GM19043 (cell line): ENCODE results near the gene TRMT2A.

ENCODE experiments used
- ATAC-seq: cut with Tn5 transposase; IDR thresholded peaks from one replicate; pipeline ENCODE4 v1.9.1; 2021; ENCODE audit warnings: low read depth; ENCODE audit not compliant: unreplicated experiment

The TRMT2A gene

DNA sequence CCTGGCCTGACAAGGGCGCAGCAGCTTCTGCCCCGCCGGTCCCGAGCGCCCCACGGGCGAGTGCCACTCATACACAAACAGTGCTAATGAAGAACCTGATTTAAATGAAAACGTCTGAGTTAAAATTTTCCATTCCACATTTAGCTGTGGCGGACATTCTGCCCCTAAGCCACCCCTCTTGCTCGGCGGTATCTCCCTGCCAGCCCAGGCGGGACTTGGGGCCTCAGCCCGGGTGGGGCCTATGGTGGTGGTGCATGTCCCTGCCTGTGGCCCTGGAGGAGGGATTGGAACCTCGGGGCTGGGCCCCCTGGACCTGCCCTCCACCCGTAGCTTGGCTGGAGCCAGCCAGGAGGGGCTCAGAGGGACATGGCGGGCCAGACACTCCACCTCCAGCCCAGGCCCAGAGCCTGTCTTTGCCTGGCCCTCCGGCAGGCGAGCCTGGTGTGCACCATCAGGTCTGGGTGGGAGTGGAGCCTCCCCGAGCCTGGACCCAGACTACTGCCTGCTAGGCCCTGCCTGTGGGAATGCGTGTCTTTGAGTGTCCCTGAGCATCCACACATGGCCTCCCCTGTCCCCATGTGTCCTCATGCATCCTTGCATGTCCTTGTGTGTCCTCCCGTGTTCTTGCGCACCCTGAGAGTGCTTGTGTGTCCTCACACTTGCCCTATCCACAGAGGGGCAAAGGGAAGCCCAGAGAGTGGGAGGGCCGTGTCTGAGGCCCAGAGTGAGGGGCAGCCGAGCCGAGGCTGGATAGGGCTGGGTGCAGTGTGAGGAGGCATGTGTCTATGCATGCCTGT, 19.0 kb upstream of the TRMT2A start:
- no peak for ATAC-seq

DNA sequence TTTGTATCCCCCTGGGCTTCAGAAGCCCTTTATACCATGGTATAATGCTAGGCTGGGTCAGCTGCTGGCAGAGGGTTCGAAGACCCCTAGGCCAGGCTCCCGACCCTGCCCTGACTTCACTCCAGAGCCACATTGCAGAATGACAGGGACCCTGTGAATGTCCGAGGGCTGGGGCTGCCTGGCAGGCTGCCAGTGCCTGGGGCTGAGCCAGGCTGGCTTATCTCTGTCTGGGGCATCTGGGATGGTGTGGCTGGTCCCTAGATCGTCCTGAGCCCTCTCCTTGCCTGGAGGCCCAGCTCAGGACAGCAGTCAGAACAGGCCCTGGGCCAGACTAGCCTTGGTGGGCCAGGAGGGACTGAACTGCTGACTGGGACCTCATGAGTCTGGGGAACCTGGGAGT, 18.2 kb upstream of the TRMT2A start:
- ATAC-seq, result no peak

DNA sequence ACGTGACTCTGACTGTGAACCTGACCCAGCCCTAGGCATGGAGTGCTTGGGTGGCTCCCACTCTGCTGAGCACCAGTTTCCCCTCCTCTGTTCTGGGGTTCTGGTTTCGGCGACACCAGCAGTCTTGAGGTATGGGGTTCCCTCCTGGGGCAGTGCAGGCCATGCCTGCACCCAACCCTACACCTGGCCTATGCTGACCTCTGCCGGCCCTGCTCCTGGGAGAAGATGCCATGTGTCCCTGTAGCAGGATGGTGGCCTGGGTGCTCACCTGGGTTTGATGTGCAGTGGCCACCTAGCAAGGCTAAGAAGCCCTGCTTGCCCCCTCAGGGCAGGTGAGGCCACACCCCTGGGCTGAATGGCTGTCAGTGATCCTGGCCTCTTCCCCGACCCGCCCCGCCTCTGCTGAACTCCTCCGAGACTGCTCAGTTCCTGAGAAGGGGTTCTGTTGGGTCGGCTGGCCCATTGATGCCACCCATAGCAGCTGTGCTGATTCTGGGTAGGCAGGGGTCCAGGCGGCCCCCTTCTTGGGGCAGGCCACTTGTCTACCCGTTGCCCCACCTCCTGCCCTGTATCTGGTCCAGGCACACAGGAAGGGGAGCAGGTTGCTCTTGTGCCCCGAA, 17.0 kb upstream of the TRMT2A start:
- no peak for ATAC-seq

DNA sequence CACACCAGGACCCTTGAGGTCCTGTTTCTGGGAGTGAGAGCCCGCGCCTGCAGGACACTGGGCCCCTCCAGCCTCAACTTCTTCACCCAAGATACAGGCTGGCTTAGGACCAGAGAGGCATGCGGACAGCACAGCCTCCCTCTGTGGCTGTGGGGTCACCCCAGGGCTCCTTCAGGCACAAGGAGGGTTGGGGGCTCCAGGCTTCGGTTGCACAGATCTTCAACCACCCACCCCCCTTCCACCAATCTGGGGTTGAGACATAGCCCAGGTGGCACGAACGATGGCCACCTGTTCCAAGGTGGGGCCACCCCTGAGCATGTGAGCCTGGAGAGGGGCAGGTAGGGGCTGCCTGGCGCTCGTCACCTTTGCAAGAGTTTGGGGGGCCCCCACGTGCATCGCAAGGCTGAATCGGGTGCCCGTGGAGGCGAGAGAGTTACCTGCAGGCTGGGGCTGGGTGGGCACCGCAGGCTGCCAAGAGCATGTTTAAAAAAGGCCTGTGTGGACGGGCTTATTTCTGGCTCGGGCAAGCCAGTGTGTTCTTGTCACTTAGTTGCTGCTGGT, 15.7 kb upstream of the TRMT2A start:
- no peak for ATAC-seq

DNA sequence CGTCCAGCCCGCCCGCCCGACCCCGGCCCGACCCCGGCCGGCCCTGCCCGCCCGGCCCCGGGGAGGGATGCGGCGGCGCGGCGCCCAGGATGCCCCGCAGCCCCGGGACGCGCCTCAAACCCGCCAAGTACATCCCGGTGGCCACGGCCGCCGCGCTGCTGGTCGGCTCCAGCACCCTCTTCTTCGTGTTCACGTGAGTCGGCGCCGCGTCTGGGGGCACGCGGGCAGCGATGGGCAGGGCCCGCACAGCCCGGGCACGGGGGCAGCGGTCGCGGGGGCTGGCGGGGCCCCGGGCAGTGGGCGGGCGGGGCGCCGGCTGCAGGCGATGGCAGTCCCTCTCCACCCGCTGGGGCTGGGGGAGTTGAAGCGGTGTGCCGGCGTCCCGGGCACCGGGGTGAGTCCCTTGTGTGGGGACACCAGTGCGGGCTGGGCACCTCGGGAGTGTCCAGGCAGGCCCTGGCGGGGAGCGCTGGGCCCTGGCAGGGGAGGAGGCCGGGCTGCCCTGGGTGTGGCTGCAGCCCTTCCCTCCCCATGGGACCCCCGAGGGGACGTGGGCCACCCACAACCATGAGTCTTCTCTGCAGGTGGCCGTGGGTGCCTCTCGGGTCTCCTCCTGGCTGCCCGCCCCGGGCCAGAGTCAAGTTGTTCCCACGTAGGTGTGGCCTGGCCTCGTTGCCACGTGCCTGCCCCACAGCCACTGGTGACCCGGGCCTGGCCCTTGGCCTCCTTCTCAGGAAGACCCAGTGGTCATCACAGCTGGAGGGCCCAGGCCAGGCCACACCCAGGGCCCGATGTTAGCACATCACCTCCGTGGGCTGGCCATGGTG, 15.0 kb upstream of the TRMT2A start:
- ATAC-seq, result no peak

DNA sequence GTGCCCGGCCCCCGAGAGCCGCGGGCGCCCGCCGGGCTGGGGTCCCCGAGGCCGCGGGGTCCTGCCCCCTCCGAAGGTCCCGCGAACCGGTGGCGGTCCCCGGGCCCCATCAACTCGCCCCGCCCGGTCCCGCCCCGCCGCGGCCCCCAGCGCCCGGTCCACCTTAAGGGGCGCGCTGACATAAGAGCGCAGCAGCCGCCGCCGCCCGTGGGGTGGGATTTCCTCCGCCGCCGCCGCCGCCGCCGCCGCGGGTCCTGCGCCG, 14.5 kb upstream of the TRMT2A start, which contains the start of gene ZDHHC8:
Gene ZDHHC8 (plus strand): TSS at position 208 of the 262 bp plus-strand sequence. CDS start 144 bp downstream, outside the sequence.
- no peak for ATAC-seq

DNA sequence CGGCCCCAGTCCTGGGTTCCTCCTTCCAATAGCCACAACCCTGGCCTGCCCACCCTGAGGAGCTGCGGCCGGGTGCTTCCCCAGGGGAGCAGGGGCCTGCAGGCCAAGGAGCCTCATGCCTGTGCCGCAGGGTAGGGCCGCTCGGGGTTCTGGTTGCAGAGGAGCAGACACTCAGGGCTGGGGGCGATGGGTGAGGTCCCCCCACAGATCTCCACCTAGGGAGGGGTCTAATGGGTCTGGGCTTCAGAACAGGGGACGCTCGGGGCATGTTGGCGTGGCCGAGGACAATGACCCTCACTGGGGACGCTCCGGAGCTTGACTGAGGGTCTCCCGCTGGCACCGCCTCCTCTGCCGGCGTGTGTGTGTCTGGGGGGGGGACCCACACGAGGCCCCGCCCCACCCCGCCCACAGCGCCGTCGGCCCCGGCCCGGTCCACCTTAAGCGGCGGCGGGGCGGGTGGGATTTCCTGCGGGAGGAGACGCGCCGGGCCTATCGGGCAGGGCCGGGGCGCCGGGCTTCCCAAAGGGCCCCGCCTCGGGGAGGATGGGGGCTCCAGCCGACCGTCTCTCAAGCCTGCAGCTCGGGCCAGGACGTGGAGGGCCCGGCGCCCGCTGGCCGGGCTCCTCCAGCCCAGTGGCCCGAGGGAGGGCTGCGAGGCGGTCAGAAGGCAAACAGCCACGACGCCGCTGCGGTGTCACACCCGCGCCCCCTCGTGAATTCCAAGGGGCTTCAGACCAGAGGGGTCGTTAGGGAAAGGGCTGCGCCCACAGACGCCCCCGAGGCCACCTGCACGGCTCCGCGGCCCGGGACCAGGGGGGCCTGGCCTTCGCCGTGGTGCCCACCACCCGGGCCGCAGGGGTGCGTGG, 13.9 kb upstream of the TRMT2A start:
- ATAC-seq, result no peak

DNA sequence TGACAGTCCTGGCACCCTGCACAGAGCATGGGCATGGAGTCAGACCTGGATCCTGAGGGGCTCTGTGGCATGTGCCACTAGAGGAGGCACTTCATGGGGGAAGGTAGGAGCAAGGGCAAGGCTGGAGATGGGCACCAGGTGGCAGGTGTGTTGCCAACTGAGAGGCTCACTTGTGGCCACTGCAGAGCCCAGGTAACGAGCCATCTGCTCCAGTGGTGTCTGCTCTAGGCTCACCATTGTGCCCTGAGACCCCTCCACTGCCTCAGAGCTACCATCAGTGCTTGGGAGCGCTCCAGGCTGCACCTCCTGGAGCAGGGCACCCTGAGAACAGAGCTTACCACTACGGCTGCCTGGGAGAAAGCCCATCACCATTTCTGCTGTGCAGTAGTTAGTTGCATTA, 13.3 kb upstream of the TRMT2A start:
- ATAC-seq, result no peak

DNA sequence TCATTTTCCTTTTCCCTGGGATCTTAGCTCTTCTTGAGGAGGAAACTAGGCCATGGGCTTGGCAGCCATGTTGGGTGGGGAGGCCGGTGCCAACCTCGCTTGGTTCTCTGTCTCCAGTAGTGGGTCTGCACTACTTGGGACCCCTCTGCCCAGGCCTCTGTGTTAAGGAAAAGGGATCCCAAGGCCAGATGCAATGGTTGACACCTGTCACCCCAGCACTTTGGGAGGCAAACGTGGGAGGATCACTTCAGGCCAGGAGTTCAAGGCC, 12.7 kb upstream of the TRMT2A start:
- no peak for ATAC-seq

DNA sequence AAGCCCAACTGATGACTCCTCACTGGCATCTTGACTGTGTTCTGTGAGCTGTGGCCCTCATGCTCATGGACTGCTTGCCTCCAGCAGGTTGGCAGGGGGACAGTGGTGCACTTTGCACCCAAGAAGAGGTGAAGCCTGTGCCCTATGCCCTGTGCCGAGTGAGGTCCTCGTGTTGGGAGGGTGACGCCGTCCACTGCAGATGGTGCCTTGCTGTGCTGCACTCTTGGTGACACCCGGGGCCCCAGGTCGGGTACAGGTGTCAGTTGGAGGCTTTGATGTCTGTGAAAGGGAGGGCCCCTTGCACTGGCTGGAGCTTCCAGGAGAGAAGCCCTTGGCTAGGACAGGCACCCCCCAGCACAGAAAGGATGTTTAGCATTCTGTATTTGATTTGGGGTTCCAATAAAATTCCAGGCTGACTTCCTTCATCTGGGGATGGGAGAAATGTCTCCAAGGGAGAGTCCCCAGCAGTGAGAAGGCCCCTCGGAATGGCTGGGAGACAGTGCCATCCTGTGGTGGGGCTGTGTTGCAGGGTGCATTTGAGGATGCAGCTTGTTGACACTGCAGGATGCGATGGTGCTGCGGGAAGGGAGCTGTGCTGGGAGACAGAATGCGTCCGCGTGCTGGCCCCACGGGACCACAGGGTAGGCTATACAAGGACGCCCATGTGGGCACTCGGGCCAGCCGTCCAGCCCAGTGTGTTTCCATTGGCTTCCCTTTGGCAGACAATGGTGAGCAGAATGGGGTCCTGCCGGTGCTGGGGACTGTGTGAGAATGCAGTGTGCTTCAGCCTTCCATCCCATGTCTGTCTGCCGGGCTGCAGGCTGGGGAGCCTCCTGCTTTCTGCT, 12.1 kb upstream of the TRMT2A start:
- ATAC-seq, result no peak

DNA sequence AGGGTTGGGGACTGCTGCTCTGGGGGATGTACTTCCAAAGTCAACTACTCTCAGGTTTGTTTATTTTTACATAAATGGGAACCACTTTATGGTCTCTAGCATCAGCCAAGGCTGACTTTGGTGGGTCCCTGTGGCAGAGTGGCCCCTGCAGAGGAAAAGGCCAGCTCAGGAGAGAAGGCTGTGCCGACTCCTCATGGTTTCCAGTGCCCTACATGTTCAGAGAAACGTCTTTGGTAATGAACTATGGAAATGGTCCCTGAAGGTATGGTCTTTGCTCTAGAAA, 11.5 kb upstream of the TRMT2A start:
- no peak for ATAC-seq

DNA sequence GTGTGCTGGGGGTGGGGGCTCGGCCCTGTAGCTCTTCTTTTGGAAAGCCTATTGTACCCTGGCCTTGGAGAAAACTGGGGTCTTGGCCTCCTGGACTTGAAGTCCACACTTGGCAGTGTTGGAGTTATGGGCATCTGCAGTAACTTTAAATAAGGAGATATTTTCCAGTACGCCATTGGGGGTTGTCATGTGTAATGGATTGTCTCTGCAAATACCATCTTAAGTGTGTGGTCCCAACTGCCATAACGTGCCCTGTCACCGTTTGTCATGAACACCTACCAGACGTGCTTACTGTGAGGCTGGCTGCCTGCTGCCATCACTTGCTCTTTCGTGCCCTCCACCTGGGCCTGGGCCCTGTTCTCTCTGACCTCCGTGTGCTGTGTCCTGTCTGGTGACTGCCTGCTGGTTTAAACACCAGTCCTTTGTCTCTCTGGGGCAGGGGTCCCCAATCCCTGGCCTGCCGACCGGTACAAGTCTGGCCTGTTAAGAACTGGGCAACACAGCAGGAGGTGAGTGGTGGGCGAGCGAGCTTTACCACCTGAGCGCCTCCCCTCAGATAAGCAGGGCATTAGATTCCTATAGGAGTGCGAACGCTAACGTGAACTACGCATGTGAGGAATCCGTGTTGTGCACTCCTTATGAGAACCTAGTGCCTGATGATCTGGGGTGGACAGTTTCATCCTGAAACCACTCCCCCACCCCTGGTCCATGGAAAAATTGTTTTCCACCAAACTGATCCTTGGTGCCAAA, 11.0 kb upstream of the TRMT2A start:
- no peak for ATAC-seq

DNA sequence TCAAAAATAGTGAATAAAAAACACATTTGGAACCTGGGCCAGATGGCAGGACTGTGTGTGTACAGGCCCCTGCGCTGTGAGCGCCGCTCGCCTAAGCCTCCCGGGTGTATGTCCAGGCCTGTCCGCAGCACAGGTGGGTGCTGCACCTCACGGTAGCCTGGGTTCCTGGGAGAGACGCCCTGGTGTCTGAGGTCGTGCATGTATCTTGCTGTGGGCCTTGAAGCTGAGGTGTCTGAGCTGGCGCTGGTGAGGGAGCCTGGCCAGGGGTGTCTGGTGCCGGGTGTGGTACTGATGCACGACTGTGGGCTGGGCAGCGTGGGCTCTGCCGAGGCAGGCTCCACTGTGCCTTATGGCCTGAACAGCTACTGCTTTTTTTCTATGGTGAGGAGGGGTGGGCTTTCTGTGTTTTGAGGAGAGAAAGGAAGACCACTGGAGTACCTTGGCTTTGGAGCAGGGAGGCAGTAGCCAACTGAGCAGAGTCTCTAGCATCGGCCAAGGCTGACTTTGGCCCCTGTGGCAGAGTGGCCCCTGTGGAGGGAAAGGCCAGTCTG, 10.4 kb upstream of the TRMT2A start:
- no peak for ATAC-seq

DNA sequence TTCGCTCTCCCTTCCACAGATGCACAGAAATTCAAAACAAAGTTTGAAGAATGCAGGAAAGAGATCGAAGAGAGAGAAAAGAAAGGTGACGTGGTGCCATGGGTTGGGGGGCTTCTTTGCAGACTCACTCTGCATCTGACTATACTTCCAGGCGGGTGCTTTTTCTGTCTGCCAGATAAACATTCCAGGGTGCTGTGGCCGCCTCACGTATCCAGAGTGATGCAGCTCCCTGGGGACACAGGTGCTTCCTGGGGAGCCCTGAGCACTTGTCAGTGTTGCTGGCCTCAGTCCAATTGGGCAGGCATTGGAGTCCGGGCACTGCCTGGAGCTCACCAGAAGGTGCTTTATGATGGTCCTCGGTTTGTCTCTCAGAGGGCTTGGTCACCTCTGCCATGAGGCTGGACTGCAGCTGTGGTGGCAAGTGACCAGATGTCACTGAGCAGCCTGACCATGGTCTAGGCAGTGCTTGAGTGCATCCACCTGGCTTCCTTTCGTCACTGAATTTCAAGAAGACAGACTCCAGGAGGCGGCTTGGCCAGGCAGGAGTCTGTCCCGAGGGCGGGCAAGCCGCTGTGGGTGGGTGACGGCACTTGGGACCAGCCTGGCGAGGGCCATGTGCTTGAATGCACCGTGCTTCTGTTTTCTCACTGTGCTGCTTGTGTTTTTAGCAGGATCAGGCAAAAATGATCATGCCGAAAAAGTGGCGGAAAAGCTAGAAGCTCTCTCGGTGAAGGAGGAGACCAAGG, 9.4 kb upstream of the TRMT2A start:
- no peak for ATAC-seq

DNA sequence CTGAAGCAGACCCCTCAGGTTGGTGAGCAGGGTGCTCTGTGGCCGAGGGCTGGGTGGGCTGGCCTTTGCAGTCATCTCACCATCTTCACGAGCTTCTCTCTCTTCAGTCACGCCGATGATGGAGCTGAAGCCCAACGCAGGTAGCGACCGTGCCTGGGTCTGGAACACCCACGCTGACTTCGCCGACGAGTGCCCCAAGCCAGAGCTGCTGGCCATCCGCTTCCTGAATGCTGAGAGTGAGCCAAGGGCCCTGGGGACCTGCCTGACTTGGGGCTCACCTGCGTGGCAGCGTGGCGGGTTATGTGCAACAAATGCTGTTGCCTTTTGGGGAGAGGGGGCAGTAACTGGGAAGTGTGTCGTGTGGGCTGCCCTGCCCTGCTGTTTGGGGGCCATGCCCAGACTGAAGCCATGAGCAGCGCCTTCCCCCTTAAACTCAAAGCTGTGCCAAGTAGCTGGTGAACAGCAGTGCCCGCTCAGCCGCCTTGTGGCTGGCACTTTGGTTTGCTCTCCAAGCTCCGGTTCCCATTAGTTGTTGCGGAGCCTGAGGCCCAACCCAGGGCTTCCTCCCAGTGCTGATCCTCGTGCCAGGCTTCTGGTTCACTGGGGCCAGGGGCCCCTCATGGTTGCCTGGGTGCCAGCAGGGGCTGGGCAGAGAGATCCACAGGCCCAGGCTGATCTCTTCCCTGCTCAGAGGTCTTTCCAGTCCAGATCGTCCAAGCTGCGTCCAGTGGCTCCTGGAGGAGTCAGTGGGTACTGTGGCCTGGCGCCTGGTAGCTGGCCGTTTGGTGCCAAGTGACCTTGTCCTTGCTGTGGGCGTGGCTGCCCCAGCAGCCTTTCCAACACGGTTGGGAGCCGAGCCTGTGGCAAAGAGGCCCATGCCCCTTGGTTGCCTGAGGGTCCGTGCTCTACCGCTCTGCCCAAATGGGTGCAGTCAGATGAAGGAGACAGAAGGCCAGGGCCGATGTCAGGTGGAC, 8.5 kb upstream of the TRMT2A start:
- ATAC-seq, result no peak

DNA sequence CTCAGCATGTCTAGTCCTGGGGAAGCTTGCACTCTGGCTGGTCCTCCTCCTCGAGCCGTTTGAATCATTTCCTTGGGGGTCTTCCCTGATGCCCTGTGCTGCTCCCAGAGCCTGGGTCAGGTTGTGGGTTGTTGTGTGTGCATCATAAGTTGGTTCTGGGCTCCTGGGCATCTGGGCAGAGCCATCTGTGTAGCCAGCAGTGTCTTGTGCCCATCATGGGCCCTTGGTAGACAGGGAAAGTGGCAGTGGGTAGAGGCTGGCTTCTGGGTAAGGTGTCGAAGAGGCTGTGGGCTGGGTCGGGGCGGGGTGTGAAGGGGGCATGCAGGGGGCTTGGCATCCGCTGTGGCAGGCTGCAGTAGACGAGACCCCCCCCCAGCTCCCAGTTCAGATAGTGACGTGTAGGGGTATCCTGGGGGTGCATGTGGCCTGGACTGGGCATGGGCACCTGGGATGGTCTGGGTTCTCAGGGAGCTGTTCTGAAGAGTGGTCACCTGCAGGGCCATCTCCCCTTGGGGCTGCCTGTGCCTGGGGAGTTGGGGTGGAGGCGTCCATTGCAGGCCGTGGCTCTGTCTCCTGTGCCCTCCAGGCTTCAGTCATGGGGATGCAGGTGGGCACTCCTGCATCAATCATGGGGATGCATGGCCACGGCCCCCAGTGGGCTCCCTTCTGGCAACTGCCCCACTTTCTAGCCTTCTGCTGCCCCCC, 7.2 kb upstream of the TRMT2A start:
- ATAC-seq, result no peak
